K562 (cell line): ENCODE data around the gene HOXA7. TPM values are rescaled to one million over a fixed set of nuclear protein-coding genes. Genes with fewer than 3 reads are reported as not detected.

Source experiments
- ATAC-seq: fragments of 200-7000 bp; cut with Tn5 transposase; 3 replicates; pipeline ENCODE4 v1.9.1; 2020; ENCODE audit warnings: moderate library complexity
- BruUV-seq: library from RNA; stranded (reverse); fragments of 400-500 nt; replicated peaks from 2 replicates; lab custom pipeline; 2021; lab: Mats Ljungman, UMichigan
- CTCF ChIA-PET: fragments of 300-600 bp; formaldehyde crosslinking; extraction: SDS; loops from one replicate; lab custom pipeline; 2021; ENCODE audit warnings: low intra/inter-chr PET ratio; lab: Yijun Ruan, JAX
- POLR2A ChIA-PET: fragments of 300-600, 350-650 bp; sonication (Branson Sonifier 250); formaldehyde crosslinking; extraction: SDS; loops from one replicate; lab custom pipeline; 2021; ENCODE audit warnings: antibody characterized with exemption, inconsistent platforms; lab: Yijun Ruan, JAX
- DNase-seq, 4 experiments: peaks; one replicate each; pipeline versions ENCODE4 v3.0.0 to v3.0.0-alpha.2; 2011 to 2018; ENCODE audit warnings: low spot score in 3 of 4, mixed read lengths in 3 of 4; ENCODE audit errors: extremely low read depth in 1 of 4
- FAIRE-seq: peaks from 2 replicates; lab custom pipeline; 2011; peaks lifted over from hg19 to GRCh38; lab: Jason Lieb, UNC
- H2AFZ ChIP-seq: 2 replicates; pipeline ENCODE4 v1.6.0; 2011; ENCODE audit warnings: low read depth, low read length, control low read depth, inconsistent platforms
- H3K27ac ChIP-seq: fragments of 200-600 bp; 3 replicates; pipeline ENCODE4 v1.8.0; 2011; ENCODE audit warnings: low read depth, mild to moderate bottlenecking, control low read depth, inconsistent platforms, low read length, moderate library complexity, mixed read lengths; ENCODE audit errors: extremely low read depth
- H3K27me3 ChIP-seq, 2 experiments: fragments of 300-600 bp in 1 of 2; 2 replicates in 1 of 2; 3 replicates in 1 of 2; pipeline versions ENCODE4 v1.6.0 to v1.8.0; 2011; ENCODE audit warnings: inconsistent platforms in 2 of 2, low read length in 2 of 2, mild to moderate bottlenecking in 1 of 2, mixed read lengths in 1 of 2, moderate library complexity in 1 of 2; ENCODE audit not compliant: control insufficient read depth in 2 of 2, insufficient read depth in 2 of 2
- H3K36me3 ChIP-seq: fragments of 300-600 bp; 3 replicates; pipeline ENCODE4 v1.8.0; 2011; ENCODE audit warnings: mild to moderate bottlenecking, low read length, inconsistent platforms; ENCODE audit not compliant: control insufficient read depth, insufficient read depth
- H3K4me1 ChIP-seq, 2 experiments: fragments of 200-600 bp in 1 of 2; replicated peaks in 1 of 2; 2 replicates in 1 of 2; 3 replicates in 1 of 2; pipeline versions ENCODE4 v1.5.1 to v1.8.0; 2011; ENCODE audit warnings: inconsistent platforms in 2 of 2, low read length in 2 of 2, mild to moderate bottlenecking in 1 of 2, mixed read lengths in 1 of 2, moderate library complexity in 1 of 2; ENCODE audit not compliant: control insufficient read depth in 2 of 2, insufficient read depth in 2 of 2
- H3K4me2 ChIP-seq: 2 replicates; pipeline ENCODE4 v1.6.1; 2011; ENCODE audit warnings: low read length, control low read depth, inconsistent platforms, mixed read lengths; ENCODE audit not compliant: insufficient read depth
- H3K4me3 ChIP-seq: fragments of 200-600 bp; sonication (generic), shearing (Covaris generic); 2 replicates; pipeline ENCODE4 v1.5.1; 2016; ENCODE audit warnings: control low read depth, inconsistent platforms
- H3K79me2 ChIP-seq: fragments of 200-600 bp; 3 replicates; pipeline ENCODE4 v1.8.0; 2011; ENCODE audit warnings: low read length, inconsistent platforms; ENCODE audit not compliant: control insufficient read depth, insufficient read depth
- H3K9ac ChIP-seq, 2 experiments: 2 replicates each; pipeline versions ENCODE4 v1.6.0 to v1.6.1; 2011; ENCODE audit warnings: low read depth in 2 of 2, low read length in 2 of 2, control low read depth in 1 of 2, inconsistent platforms in 1 of 2, mild to moderate bottlenecking in 1 of 2, mixed read lengths in 1 of 2; ENCODE audit not compliant: insufficient read depth in 1 of 2
- H3K9me1 ChIP-seq: one replicate; pipeline ENCODE4 v1.6.0; 2011; ENCODE audit warnings: inconsistent platforms, mild to moderate bottlenecking, low read length, moderate library complexity; ENCODE audit not compliant: control insufficient read depth, insufficient read depth
- H3K9me3 ChIP-seq: replicated peaks from 2 replicates; pipeline ENCODE4 v1.5.1; 2011; ENCODE audit warnings: low read depth, low read length, inconsistent platforms; ENCODE audit not compliant: control insufficient read depth, insufficient read depth
- H4K20me1 ChIP-seq: replicated peaks from 2 replicates; pipeline ENCODE4 v1.6.1; 2011; ENCODE audit warnings: low read length, inconsistent platforms, mixed read lengths; ENCODE audit not compliant: control insufficient read depth, insufficient read depth
- FOXJ2 ChIP-seq: fragments of 200-800 bp; sonication (Bioruptor generic); IDR thresholded peaks from 2 replicates; pipeline ENCODE4 v1.6.1; 2016; ENCODE audit warnings: missing genetic modification characterization, missing compliant biosample characterization
- HBP1 ChIP-seq: fragments of 450-650 bp; formaldehyde crosslinking; IDR thresholded peaks from 2 replicates; pipeline ENCODE4 v1.4.0; 2022; ENCODE audit warnings: missing genetic modification characterization
- HNRNPH1 ChIP-seq: fragments of 200-400 bp; formaldehyde crosslinking; optimal IDR thresholded peaks from 2 replicates; pipeline ENCODE3; 2017; ENCODE audit warnings: low read depth, mild to moderate bottlenecking, low read length, moderate library complexity
- WGBS: fragments of 100-300 bp; shearing (Covaris generic); methylation state at CpG from one replicate; pipeline ENCODE4 v1.1.6; 2016; ENCODE audit warnings: low coverage, mixed read lengths; ENCODE audit not compliant: insufficient coverage; ENCODE audit errors: missing lambda C conversion rate; 5-methylcytosine and 5-hydroxymethylcytosine counted together
- in situ Hi-C: fragments of 300-500 bp; cut with MboI; formaldehyde crosslinking; loops from 4 replicates; pipeline ENCODE4 v1.15.0; 2018; ENCODE audit warnings: inconsistent platforms, mixed read lengths
- intact Hi-C: fragments of 100-400 bp; cut with micrococcal nuclease; formaldehyde crosslinking; loops from 2 replicates; pipeline ENCODE4 v1.14.2; 2022
- polyA plus RNA-seq, 8 experiments: library from polyadenylated mRNA; depleted of rRNA in 4 of 8; stranded (reverse) in 5 of 8; unstranded in 3 of 8; fragments of >200 nt; fragmentation: Nextera tagmentation in 2 of 8; fragmentation: Illumina TruSeq in 1 of 8; extraction: Ambion mirVana in 2 of 8; extraction: Trizol in 1 of 8; gene quantifications; 2 replicates each; pipeline versions ENCODE4 v1.2.1 to v1.2.3, GENCODE V29; 2011 to 2014; ENCODE audit warnings: inconsistent platforms in 1 of 8, missing spikeins in 1 of 8
- total RNA-seq, 7 experiments: library from RNA; depleted of rRNA in 6 of 7; stranded (reverse); fragments of >200 nt in 6 of 7; fragmentation: Illumina TruSeq in 2 of 7; extraction: Trizol in 2 of 7; gene quantifications; 2 replicates each; pipeline versions ENCODE4 v1.2.1 to v1.2.3, GENCODE V29; 2011 to 2021; ENCODE audit warnings: low replicate concordance in 1 of 7

Gene HOXA7
- total and polyA plus RNA-seq, 9 of the 15 experiments (the other 6 are each of a cell fraction or from before 2014, with no cell fraction given), result not detected

GRCh38 chr7:27143950-27144780 lies 12.3 kb downstream of the HOXA7 start:
- in situ Hi-C loops (loop anchor here (10.0 kb wide), 1 partner anchor 289 kb away; no protein-coding TSS in a partner anchor), intact Hi-C loops (no loop called here)
- Histone ChIP-seq H4K20me1 (no peaks in the 10 kb centered on the region), H3K79me2 (no peaks in the 10 kb centered on the region), H3K4me2 (no peak overlapping the region), H3K9ac (no peak overlapping the region), H3K9me3 (no peaks in the 10 kb centered on the region), H3K27ac (no peak overlapping the region), H3K27me3 (peaks cover 30 to 91% of the 10 kb centered on the region in 2 experiments), H3K4me1 (peaks cover 0 to 20% of the 10 kb centered on the region in 2 experiments; a peak in 2 of 5 replicates), H3K36me3 (no peaks in the 10 kb centered on the region), H2AFZ (no peak overlapping the region), H3K4me3 (no peak overlapping the region), H3K9me1 (no peaks in the 10 kb centered on the region)
- DNase-seq (no peak), FAIRE-seq (no peak), ATAC-seq (no peak)
- BruUV-seq, result no TSS peak
- ChIA-PET POLR2A (interaction anchor here (0.6 to 0.7 kb wide), 3 partner anchors 18 to 468 kb away, joined by 3 to 4 read pairs (median 3); no protein-coding TSS in a partner anchor), CTCF (no interaction called here)
- TF ChIP-seq FOXJ2 (tag) (no peak), HNRNPH1 (no peak), HBP1 (CRISPR knock-in tag) (no peak)
- WGBS, result 35% methylated on average over 37 of the region's 40 CpGs
